Measurements from ENCODE around the gene PTPRM. TPM values are rescaled to one million over a fixed set of nuclear protein-coding genes. Genes with fewer than 3 reads are reported as not detected.
A peak's percentile ranks its signal among the peaks of the same experiment; 100 is the strongest.

PTPRM gene
- total RNA-seq, 1 donor from 2014 or later = 102 TPM

GRCh38 chr18:8063733-8064132 lies 496.6 kb downstream of the PTPRM start:
- FAIRE-seq (no peak), DNase-seq (ENCODE audit: low spot score in 2 of 2) (no peak)

- no peak for FAIRE-seq
- DNase-seq (ENCODE audit: low spot score in 2 of 2) = no peak
These were observed 498.2 kb downstream of the PTPRM start for GRCh38 chr18:8065284-8065683.

- no peak for FAIRE-seq
These were observed 498.7 kb downstream of the PTPRM start for GRCh38 chr18:8065773-8066172.

GRCh38 chr18:8069708-8070107 lies 502.6 kb downstream of the PTPRM start:
- no peak for FAIRE-seq
- DNase-seq (ENCODE audit: low spot score in 2 of 2) = no peak

More at GRCh38 chr18:8065773-8066172, 498.7 kb downstream of the PTPRM start:
- no peak for DNase-seq (ENCODE audit: low spot score in 2 of 2)

GRCh38 chr18:8073167-8073566 lies 506.1 kb downstream of the PTPRM start:
- DNase-seq (ENCODE audit: low spot score in 2 of 2) (no peak), FAIRE-seq (no peak)

- FAIRE-seq = no peak
- no peak for DNase-seq (ENCODE audit: low spot score in 2 of 2)
These were observed 513.0 kb downstream of the PTPRM start for GRCh38 chr18:8080092-8080491.

- DNase-seq (ENCODE audit: low spot score in 2 of 2) (no peak), FAIRE-seq (no peak)
These were observed 514.2 kb downstream of the PTPRM start for GRCh38 chr18:8081267-8081666.

GRCh38 chr18:8081872-8082553 lies 514.9 kb downstream of the PTPRM start:
- DNase-seq (ENCODE audit: low spot score in 2 of 2) (no peak), FAIRE-seq (no peak)

GRCh38 chr18:8084160-8084559 lies 517.0 kb downstream of the PTPRM start:
- no peak for FAIRE-seq
- peak in 1 of 2 donors; percentile 5 for DNase-seq (ENCODE audit: low spot score in 2 of 2)

GRCh38 chr18:8088626-8089025 lies 521.5 kb downstream of the PTPRM start:
- FAIRE-seq (no peak), DNase-seq (ENCODE audit: low spot score in 2 of 2) (no peak)

GRCh38 chr18:8091035-8091434 lies 523.9 kb downstream of the PTPRM start:
- no peak for DNase-seq (ENCODE audit: low spot score in 2 of 2)
- no peak for FAIRE-seq

- FAIRE-seq (no peak), DNase-seq (ENCODE audit: low spot score in 2 of 2) (no peak)
These were observed 528.9 kb downstream of the PTPRM start for GRCh38 chr18:8095947-8096570.

GRCh38 chr18:8097399-8097798 lies 530.3 kb downstream of the PTPRM start:
- no peak for DNase-seq (ENCODE audit: low spot score in 2 of 2)
- no peak for FAIRE-seq

- no peak for DNase-seq (ENCODE audit: low spot score in 2 of 2)
- no peak for FAIRE-seq
These were observed 530.8 kb downstream of the PTPRM start for GRCh38 chr18:8097927-8098326.

- no peak for DNase-seq (ENCODE audit: low spot score in 2 of 2)
- no peak for FAIRE-seq
These were observed 539.5 kb downstream of the PTPRM start for GRCh38 chr18:8106603-8107002.

- no peak for DNase-seq (ENCODE audit: low spot score in 2 of 2)
- no peak for FAIRE-seq
These were observed 540.3 kb downstream of the PTPRM start for GRCh38 chr18:8107426-8107825.

- DNase-seq (ENCODE audit: low spot score in 2 of 2) (no peak), FAIRE-seq (no peak)
These were observed 547.4 kb downstream of the PTPRM start for GRCh38 chr18:8114480-8114879.

GRCh38 chr18:8116341-8117005 lies 549.4 kb downstream of the PTPRM start:
- FAIRE-seq = no peak
- no peak for DNase-seq (ENCODE audit: low spot score in 2 of 2)

- FAIRE-seq (no peak), DNase-seq (ENCODE audit: low spot score in 2 of 2) (no peak)
These were observed 549.9 kb downstream of the PTPRM start for GRCh38 chr18:8117006-8117371.

- DNase-seq (ENCODE audit: low spot score in 2 of 2) (no peak), FAIRE-seq (no peak)
These were observed 554.0 kb downstream of the PTPRM start for GRCh38 chr18:8121101-8121500.

GRCh38 chr18:8121942-8122480 lies 554.9 kb downstream of the PTPRM start:
- DNase-seq (ENCODE audit: low spot score in 2 of 2) = no peak
- no peak for FAIRE-seq

Measured in frontal cortex (tissue), 4 donors.